GM23338 (cell line): ENCODE data around the gene LTBP2. TPM values are rescaled to one million over a fixed set of nuclear protein-coding genes. Genes with fewer than 3 reads are reported as not detected.

Experiments used
- ATAC-seq: fragments of 200-7000 bp; cut with Tn5 transposase; 3 replicates; pipeline ENCODE4 v1.9.1; 2020
- DNase-seq: peaks from one replicate; pipeline ENCODE4 v3.0.0-alpha.2; 2015; ENCODE audit warnings: low spot score
- H2AFZ ChIP-seq: fragments of 200-600 bp; sonication (generic); 2 replicates; pipeline ENCODE4 v1.8.0; 2016; ENCODE audit warnings: antibody characterized with exemption, mild to moderate bottlenecking, moderate library complexity
- H3F3A ChIP-seq: fragments of 200-600 bp; sonication (generic); replicated peaks from 2 replicates; pipeline ENCODE4 v1.8.0; 2017; ENCODE audit warnings: antibody characterized with exemption, mixed run types, low read depth
- H3K27ac ChIP-seq: fragments of 200-600 bp; sonication (generic); 2 replicates; pipeline ENCODE4 v1.6.1; 2016; ENCODE audit warnings: low read depth
- H3K27me3 ChIP-seq: fragments of 200-600 bp; sonication (generic); 2 replicates; pipeline ENCODE4 v1.8.0; 2016; ENCODE audit warnings: mild to moderate bottlenecking, mixed run types, moderate library complexity; ENCODE audit not compliant: insufficient read depth
- H3K36me3 ChIP-seq: fragments of 200-600 bp; sonication (generic); 2 replicates; pipeline ENCODE4 v1.8.0; 2016; ENCODE audit warnings: mild to moderate bottlenecking; ENCODE audit not compliant: insufficient read depth
- H3K4me1 ChIP-seq: fragments of 200-600 bp; sonication (generic); 2 replicates; pipeline ENCODE4 v1.8.0; 2016; ENCODE audit warnings: mild to moderate bottlenecking, moderate library complexity; ENCODE audit not compliant: insufficient read depth
- H3K4me2 ChIP-seq: fragments of 200-600 bp; sonication (generic); 2 replicates; pipeline ENCODE4 v1.7.1; 2017; ENCODE audit warnings: mixed run types
- H3K4me3 ChIP-seq: fragments of 200-600 bp; sonication (generic); 2 replicates; pipeline ENCODE4 v1.6.1; 2016; ENCODE audit warnings: mixed run types
- H3K79me2 ChIP-seq: fragments of 200-600 bp; sonication (generic); replicated peaks from 2 replicates; pipeline ENCODE4 v1.8.0; 2017; ENCODE audit warnings: mild to moderate bottlenecking; ENCODE audit not compliant: insufficient read depth
- H3K9me2 ChIP-seq: fragments of 200-600 bp; sonication (generic); 2 replicates; pipeline ENCODE4 v1.8.0; 2017; ENCODE audit not compliant: insufficient read depth
- H4K20me1 ChIP-seq: fragments of 200-600 bp; sonication (generic); replicated peaks from 2 replicates; pipeline ENCODE4 v1.8.0; 2017; ENCODE audit warnings: mild to moderate bottlenecking; ENCODE audit not compliant: insufficient read depth
- H3K27ac Mint-ChIP-seq: 2 replicates; pipeline ENCODE4 v1.8.0; 2020; ENCODE audit warnings: inconsistent platforms, mild to moderate bottlenecking, moderate library complexity, mixed read lengths
- H3K27me3 Mint-ChIP-seq: 3 replicates; pipeline ENCODE4 v1.8.0; 2022; ENCODE audit warnings: low read depth, mild to moderate bottlenecking, moderate library complexity, mixed read lengths, inconsistent platforms; ENCODE audit not compliant: insufficient read depth, poor library complexity
- H3K36me3 Mint-ChIP-seq: 3 replicates; pipeline ENCODE4 v1.8.0; 2021; ENCODE audit warnings: low read depth, mild to moderate bottlenecking, inconsistent platforms, moderate library complexity, mixed read lengths
- H3K4me1 Mint-ChIP-seq: 3 replicates; pipeline ENCODE4 v1.8.0; 2020; ENCODE audit warnings: mild to moderate bottlenecking, inconsistent platforms, mixed read lengths
- H3K4me3 Mint-ChIP-seq: 3 replicates; pipeline ENCODE4 v1.8.0; 2021; ENCODE audit warnings: moderate library complexity, mild to moderate bottlenecking, inconsistent platforms, mixed read lengths
- H3K9me3 Mint-ChIP-seq: 3 replicates; pipeline ENCODE4 v1.8.0; 2020; ENCODE audit warnings: moderate library complexity, mild to moderate bottlenecking, inconsistent platforms, mixed read lengths
- CREB1 ChIP-seq: fragments of 250-450 bp; sonication (Bioruptor Pico); IDR thresholded peaks from 2 replicates; pipeline ENCODE4 v1.5.0; 2020; ENCODE audit warnings: low read depth, mild to moderate bottlenecking, moderate library complexity
- EZH2 ChIP-seq: fragments of 200-600 bp; sonication (generic); IDR thresholded peaks from one replicate; pipeline ENCODE4 v1.8.0; 2017; ENCODE audit warnings: antibody characterized with exemption, mild to moderate bottlenecking, low read depth; ENCODE audit not compliant: unreplicated experiment
- EZH2phosphoT487 ChIP-seq: fragments of 200-600 bp; sonication (generic); IDR thresholded peaks from one replicate; pipeline ENCODE4 v1.8.1; 2018; ENCODE audit warnings: antibody characterized with exemption; ENCODE audit not compliant: unreplicated experiment
- NANOG ChIP-seq: IDR thresholded peaks from 2 replicates; pipeline ENCODE4 v1.6.1; 2016; ENCODE audit warnings: antibody characterized with exemption, borderline replicate concordance
- POLR2AphosphoS5 ChIP-seq: IDR thresholded peaks from 2 replicates; pipeline ENCODE4 v1.6.1; 2016; ENCODE audit warnings: antibody characterized with exemption, low read depth
- ZNF114 ChIP-seq: fragments of 250-450 bp; sonication (Bioruptor Pico); IDR thresholded peaks from 2 replicates; pipeline ENCODE4 v1.5.0; 2020; ENCODE audit warnings: mild to moderate bottlenecking, moderate library complexity
- ZNF331 ChIP-seq: fragments of 250-450 bp; sonication (Bioruptor Pico); IDR thresholded peaks from 2 replicates; pipeline ENCODE4 v1.5.0; 2020; ENCODE audit warnings: low read depth, mild to moderate bottlenecking, moderate library complexity
- polyA plus RNA-seq: library from polyadenylated mRNA; unstranded; fragments of >200 nt; fragmentation: Nextera tagmentation; extraction: Ambion mirVana; gene quantifications from 2 replicates; pipeline ENCODE4 v1.2.1, GENCODE V29; 2016
- total RNA-seq: library from RNA; depleted of rRNA; stranded (reverse); fragments of >200 nt; shearing (Covaris generic); gene quantifications from 2 replicates; pipeline ENCODE4 v1.2.3, GENCODE V29; 2014
- TF ChIP-seq, protein P1 (sequence below), 2 experiments: fragments of 200-600 bp in 1 of 2; sonication (generic) in 1 of 2; conservative IDR thresholded peaks; 2 replicates each; pipeline versions ENCODE4 v1.5.1 to v1.6.1; 2016 to 2017; ENCODE audit warnings: antibody characterized with exemption in 2 of 2, low read depth in 2 of 2, mild to moderate bottlenecking in 2 of 2, moderate library complexity in 1 of 2
- TF ChIP-seq, protein P2 (sequence below): IDR thresholded peaks from 2 replicates; pipeline ENCODE4 v1.6.1; 2016; ENCODE audit warnings: antibody characterized with exemption
- TF ChIP-seq, protein P3 (sequence below): fragments of 250-450 bp; sonication (Bioruptor Pico); IDR thresholded peaks from 2 replicates; pipeline ENCODE4 v1.5.0; 2020; ENCODE audit warnings: mild to moderate bottlenecking, moderate library complexity

The LTBP2 gene
- total and polyA plus RNA-seq, 2 experiments from 2014 or later, result 0.27 to 0.49 TPM

DNA sequence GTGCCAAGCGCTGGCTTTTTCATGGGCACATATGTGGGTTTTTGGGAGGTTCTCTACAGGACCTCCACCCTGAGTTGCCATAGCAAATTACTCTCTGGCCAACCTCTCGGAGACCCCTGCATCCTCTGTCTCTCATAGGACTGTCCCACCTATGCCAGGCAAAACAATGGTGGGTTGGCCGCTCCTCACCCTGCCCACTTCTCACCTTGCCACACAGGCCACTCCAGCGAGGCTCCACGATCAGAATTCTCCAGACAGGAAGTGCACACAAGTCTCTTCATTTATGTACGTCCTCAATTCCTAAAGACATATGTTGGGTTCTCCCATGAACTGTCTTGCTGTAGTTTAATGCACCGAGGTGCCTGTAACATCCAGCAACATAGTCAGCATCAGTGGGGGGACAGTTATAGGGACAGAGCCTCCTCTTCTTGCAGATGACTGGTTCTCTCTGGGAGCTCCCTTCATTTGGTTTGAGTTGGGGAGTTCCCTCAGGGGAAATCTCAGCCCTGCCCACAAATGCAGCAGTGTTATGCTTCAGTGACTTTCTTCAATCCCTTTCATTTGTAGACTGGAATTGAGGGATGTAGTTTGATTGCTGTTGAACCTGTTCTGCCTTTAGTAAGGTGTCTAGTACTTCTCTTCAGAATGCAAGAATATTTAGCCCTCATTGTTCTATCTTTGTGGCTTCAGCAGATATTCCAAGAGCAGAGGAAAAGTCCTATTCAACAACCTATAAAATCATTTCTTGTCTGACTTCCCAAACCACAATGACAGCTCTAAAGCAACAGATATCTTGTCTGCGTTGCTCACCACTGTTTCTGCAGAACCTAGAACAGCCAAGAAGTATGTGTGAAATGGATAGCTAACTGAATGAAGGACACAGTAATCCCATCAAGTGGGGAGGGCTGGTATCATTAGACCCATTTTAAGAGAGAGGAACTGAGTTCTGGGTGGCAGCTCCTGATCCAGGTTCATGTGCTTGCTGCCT lies 2.8 kb upstream of the LTBP2 start:
- DNase-seq (no peak), ATAC-seq (no peak)
- H3K4me3 ChIP-seq, result no peak overlapping the region
- H3K4me2 ChIP-seq, result no peak overlapping the region
- H3K36me3 ChIP-seq, result no peaks in the 10 kb centered on the region
- no peaks in the 10 kb centered on the region; the same call in 1 of the 2 replicates for H3F3A ChIP-seq
- TF ChIP-seq CREB1 (no peak), NANOG (no peak), ZNF331 (CRISPR knock-in tag) (no peak), EZH2 (no peak), POLR2AphosphoS5 (no peak), EZH2phosphoT487 (no peak), ZNF114 (CRISPR knock-in tag) (no peak)
- TF ChIP-seq, protein P1, sequence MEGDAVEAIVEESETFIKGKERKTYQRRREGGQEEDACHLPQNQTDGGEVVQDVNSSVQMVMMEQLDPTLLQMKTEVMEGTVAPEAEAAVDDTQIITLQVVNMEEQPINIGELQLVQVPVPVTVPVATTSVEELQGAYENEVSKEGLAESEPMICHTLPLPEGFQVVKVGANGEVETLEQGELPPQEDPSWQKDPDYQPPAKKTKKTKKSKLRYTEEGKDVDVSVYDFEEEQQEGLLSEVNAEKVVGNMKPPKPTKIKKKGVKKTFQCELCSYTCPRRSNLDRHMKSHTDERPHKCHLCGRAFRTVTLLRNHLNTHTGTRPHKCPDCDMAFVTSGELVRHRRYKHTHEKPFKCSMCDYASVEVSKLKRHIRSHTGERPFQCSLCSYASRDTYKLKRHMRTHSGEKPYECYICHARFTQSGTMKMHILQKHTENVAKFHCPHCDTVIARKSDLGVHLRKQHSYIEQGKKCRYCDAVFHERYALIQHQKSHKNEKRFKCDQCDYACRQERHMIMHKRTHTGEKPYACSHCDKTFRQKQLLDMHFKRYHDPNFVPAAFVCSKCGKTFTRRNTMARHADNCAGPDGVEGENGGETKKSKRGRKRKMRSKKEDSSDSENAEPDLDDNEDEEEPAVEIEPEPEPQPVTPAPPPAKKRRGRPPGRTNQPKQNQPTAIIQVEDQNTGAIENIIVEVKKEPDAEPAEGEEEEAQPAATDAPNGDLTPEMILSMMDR (conservative IDR thresholded peaks at IDR 0.05; ENCODE audit: low read depth in 2 of 2), result no peak
- TF ChIP-seq, protein P2, sequence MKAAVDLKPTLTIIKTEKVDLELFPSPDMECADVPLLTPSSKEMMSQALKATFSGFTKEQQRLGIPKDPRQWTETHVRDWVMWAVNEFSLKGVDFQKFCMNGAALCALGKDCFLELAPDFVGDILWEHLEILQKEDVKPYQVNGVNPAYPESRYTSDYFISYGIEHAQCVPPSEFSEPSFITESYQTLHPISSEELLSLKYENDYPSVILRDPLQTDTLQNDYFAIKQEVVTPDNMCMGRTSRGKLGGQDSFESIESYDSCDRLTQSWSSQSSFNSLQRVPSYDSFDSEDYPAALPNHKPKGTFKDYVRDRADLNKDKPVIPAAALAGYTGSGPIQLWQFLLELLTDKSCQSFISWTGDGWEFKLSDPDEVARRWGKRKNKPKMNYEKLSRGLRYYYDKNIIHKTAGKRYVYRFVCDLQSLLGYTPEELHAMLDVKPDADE, result no peak
- TF ChIP-seq, protein P3, sequence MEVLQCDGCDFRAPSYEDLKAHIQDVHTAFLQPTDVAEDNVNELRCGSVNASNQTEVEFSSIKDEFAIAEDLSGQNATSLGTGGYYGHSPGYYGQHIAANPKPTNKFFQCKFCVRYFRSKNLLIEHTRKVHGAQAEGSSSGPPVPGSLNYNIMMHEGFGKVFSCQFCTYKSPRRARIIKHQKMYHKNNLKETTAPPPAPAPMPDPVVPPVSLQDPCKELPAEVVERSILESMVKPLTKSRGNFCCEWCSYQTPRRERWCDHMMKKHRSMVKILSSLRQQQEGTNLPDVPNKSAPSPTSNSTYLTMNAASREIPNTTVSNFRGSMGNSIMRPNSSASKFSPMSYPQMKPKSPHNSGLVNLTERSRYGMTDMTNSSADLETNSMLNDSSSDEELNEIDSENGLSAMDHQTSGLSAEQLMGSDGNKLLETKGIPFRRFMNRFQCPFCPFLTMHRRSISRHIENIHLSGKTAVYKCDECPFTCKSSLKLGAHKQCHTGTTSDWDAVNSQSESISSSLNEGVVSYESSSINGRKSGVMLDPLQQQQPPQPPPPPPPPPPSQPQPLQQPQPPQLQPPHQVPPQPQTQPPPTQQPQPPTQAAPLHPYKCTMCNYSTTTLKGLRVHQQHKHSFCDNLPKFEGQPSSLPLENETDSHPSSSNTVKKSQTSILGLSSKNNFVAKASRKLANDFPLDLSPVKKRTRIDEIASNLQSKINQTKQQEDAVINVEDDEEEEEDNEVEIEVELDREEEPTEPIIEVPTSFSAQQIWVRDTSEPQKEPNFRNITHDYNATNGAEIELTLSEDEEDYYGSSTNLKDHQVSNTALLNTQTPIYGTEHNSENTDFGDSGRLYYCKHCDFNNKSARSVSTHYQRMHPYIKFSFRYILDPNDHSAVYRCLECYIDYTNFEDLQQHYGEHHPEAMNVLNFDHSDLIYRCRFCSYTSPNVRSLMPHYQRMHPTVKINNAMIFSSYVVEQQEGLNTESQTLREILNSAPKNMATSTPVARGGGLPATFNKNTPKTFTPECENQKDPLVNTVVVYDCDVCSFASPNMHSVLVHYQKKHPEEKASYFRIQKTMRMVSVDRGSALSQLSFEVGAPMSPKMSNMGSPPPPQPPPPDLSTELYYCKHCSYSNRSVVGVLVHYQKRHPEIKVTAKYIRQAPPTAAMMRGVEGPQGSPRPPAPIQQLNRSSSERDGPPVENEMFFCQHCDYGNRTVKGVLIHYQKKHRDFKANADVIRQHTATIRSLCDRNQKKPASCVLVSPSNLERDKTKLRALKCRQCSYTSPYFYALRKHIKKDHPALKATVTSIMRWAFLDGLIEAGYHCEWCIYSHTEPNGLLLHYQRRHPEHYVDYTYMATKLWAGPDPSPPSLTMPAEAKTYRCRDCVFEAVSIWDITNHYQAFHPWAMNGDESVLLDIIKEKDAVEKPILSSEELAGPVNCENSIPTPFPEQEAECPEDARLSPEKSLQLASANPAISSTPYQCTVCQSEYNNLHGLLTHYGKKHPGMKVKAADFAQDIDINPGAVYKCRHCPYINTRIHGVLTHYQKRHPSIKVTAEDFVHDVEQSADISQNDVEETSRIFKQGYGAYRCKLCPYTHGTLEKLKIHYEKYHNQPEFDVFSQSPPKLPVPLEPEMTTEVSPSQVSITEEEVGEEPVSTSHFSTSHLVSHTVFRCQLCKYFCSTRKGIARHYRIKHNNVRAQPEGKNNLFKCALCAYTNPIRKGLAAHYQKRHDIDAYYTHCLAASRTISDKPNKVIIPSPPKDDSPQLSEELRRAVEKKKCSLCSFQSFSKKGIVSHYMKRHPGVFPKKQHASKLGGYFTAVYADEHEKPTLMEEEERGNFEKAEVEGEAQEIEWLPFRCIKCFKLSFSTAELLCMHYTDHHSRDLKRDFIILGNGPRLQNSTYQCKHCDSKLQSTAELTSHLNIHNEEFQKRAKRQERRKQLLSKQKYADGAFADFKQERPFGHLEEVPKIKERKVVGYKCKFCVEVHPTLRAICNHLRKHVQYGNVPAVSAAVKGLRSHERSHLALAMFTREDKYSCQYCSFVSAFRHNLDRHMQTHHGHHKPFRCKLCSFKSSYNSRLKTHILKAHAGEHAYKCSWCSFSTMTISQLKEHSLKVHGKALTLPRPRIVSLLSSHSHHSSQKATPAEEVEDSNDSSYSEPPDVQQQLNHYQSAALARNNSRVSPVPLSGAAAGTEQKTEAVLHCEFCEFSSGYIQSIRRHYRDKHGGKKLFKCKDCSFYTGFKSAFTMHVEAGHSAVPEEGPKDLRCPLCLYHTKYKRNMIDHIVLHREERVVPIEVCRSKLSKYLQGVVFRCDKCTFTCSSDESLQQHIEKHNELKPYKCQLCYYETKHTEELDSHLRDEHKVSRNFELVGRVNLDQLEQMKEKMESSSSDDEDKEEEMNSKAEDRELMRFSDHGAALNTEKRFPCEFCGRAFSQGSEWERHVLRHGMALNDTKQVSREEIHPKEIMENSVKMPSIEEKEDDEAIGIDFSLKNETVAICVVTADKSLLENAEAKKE, result no peak
- no peak overlapping the region for H2AFZ ChIP-seq
- H3K4me1 Mint-ChIP-seq, result peaks cover 30% of the 10 kb centered on the region
- H3K9me2 ChIP-seq, result no peaks in the 10 kb centered on the region
- H3K4me3 Mint-ChIP-seq, result no peak overlapping the region
- H3K36me3 Mint-ChIP-seq, result peaks cover 4% of the 10 kb centered on the region; the same call in 1 of the 3 replicates
- peaks cover 9% of the 10 kb centered on the region; the same call in 1 of the 2 replicates for H3K4me1 ChIP-seq
- H3K79me2 ChIP-seq, result no peaks in the 10 kb centered on the region
- no peaks in the 10 kb centered on the region for H4K20me1 ChIP-seq
- peaks cover 10% of the 10 kb centered on the region; the same call in 2 of the 3 replicates for H3K9me3 Mint-ChIP-seq
- no peak overlapping the region for H3K27ac ChIP-seq
- peaks cover 48% of the 10 kb centered on the region for H3K27me3 Mint-ChIP-seq
- peaks cover 30% of the 10 kb centered on the region for H3K27me3 ChIP-seq
- no peak overlapping the region for H3K27ac Mint-ChIP-seq
